Stimulated activated CD4-positive, alpha-beta T cell treated with anti-CD3 and anti-CD28 coated beads, TNF-alpha, amount 100 ng/mL, for 48 hours (primary cell): ENCODE results near the gene NPAS3.

Experiments
- DNase-seq, 3 donors: peaks; one replicate each; pipeline ENCODE4 v3.0.0-alpha.2; 2020; ENCODE audit warnings: low read depth in 3 of 3

NPAS3 gene

DNA sequence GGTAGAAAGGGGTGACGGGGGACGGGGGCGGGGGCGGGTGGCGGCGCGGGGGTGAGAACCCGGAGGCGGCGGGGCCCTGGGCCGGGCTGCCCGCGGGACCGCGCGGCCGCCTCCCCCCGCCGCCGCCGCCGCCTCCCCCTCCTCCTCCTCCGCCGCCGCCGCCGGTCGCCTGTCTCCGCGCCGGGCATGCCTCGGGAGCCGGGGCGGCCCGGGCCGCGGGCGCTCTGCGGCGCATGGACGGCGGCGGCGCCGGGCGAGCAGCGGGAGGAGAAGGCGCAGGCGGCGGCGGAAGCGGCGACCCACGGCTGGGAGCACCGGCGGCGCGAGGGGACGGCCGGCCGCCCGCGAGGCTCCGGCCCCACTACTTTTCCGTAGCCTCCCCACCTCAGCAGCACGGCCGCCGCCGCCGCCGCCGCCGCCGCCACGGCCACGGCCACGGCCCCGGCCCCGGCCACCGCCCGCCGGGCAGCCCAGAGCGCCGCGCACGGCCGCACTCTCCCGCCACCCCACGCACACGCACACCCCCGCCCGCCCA is at the start of gene NPAS3:
Gene NPAS3 (plus strand): TSS at position 161 of the 535 bp plus-strand sequence.
- DNase-seq = no peak

DNA sequence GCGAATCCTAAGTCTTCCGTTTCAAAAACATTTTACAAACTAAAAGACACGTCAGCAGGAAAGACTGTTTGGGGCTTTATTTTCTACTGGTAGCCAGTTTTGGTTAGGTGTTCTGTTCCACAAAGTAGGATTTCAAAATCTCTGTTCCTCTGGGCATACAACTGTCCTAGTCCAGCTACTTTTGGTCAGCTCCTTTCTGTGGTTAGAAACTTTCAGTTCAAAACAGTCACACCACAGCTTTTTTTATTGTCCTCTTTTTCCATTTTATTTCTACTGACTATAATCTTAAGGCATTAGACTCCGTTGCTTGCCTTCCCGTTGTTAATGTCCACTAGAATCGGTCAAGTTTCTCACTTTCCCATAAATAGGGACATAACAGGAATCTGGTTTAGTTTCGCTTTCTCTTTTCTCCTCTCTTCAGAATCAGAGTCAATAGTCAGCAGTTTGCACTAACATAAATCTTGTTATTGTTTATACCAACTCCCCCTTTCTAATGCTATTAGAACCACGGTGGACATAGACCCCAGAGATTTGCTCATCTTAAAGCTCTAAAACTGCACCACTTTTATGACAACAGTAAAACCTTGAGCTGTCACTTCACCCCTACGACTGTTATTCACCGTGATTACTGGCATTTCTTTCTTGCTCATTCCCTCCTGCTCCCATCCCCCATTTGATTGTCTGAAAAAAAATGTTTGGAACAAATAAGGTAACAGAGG is 41.5 kb upstream of the NPAS3 start:
- DNase-seq = no peak

DNA sequence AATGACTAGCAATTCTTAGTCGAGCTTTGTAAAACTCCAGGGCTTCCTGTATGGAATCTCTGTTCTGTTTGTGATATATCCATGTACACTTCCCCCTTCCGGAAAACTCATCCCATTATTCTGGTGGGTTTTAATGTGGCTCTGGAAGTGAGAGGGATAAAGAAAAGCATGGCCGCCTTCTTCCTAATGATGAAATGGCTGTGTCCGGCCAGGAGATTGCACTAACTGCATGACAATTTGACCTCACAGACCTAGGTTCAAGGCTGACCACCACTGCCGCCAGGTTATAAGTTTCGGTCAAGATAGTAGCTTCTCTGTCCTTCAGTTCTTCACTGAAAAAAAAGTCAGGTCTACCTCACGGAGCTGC is 41.0 kb upstream of the NPAS3 start:
- DNase-seq = no peak

DNA sequence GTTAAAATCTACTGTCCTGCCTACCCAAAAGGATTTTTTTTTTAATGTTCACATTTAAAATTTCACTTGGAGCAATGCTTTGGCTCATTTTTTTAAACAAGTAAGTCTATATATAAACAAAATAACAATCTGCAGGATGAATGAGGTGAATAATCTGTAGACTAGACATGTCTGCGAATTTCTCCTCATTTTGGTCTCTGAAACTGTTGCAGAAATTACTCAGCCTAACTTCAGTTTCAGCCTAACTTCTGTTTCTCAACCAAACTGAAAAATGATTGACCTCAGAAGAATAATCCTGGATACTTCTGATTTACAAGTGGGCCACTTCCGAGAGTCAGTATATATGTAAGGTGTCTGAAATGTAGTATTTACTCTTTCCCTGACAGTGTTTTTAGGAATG is 39.8 kb upstream of the NPAS3 start:
- DNase-seq = no peak

DNA sequence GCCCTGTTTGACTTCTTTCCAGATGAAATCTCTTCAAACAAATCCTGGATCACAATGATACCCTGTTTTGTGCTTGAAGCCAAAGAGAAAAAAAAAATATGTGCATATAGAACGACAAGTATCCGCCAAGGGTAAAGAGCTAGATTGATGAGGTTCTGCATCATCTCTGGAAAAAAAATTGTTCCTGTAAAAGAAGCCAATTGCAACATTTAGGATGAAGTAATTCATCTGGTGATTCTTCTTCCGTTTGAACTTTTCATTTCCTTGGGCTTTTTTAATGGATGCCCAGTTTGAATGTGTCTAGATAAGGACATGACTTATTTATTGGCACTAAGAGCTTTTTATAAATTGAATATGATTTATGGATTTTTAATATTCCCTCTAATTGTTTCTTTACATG is 38.1 kb upstream of the NPAS3 start:
- DNase-seq = no peak

DNA sequence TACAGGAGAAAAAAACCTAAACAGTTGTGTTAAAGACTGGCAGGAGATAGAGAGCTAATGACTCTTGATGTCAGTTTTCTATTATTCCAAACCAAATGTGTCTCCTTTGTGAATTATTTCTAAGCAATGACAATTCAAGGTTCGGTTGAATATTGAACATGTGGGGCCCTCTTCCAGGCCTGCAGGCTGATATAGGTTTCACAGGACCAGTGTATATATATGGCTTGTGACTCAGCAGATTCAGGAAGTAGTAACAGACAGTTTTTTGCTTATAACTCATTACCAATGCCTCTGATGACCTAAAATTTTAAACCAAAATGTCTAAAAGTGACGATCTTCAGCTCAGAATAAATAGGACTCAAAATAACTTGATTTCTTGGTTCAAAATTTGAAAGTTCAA is 33.7 kb upstream of the NPAS3 start:
- DNase-seq = no peak

DNA sequence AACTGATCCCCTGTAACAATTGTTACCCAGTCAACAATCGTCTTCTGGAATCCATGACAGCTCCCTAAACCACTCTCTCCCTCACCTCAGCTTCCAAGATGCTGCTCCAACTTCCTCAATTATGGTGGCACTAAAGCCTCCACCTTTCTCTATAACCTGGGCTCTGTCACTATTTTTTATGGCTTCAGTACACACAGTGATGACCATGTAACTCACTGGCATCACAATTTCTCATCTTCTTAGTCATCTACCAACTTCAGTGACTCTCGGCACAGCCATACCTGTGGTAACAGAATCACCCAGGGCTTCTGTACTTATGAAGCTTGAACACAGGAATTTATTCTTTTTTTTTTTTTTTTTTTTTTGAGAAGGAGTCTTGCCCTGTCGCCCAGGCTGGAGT is 32.0 kb upstream of the NPAS3 start:
- DNase-seq = no peak

DNA sequence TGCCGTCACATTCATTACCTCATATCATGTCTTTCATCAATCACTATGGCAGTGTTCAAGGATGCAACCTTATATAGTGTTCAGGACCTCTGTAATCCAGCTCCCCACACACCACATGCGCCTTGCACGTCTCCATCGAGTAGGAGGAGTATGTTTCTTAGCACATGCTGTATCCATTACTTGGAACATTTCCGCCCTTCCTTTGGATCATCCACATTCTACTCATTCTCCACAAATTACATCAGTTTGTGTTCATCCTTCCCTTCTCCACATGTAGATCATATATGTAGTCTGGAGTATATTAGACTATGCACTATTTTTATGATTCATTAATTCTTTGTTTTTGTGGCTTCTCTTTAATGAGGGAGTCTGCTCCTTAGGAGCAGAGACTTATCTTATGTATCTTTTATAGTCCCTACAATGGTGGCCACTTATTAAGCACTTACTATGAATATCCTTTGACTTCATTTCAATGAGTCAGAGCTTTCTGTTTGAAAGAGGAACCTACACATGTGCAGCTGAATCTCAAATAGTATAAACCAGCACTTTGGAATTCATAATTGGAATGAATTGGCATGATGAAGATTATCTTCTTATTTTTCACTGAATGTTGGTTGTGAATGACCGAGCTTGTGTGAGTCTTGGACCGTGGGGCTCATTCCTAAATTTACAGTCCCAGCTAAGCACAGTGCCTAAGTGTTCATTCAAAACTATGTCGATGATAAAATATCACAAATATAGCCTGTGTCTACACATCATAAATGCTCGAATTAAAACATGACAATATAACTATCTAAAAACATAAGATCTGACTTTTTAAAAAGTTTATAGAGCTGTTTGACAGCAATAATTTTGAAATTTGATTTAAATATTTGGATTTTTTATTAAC is 30.2 kb upstream of the NPAS3 start:
- DNase-seq = no peak

DNA sequence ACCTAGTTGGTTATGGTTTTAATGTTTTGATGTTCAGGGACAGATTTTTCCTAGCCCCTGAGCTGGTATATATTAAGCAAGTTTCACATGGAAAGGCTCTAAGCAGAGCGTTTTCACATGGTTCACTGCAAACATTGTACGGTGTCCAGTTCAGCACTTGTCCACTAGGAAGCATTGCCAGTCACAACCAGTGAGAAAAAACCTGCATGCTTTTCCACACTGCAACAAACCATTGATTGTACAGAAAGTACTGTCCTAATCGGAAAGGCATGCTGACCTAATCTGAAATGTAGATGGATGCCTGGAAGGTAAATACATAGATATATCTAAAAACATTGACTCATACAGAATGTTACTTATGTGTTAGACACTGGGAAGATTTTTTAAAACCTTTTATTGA is 25.0 kb upstream of the NPAS3 start:
- DNase-seq = no peak

DNA sequence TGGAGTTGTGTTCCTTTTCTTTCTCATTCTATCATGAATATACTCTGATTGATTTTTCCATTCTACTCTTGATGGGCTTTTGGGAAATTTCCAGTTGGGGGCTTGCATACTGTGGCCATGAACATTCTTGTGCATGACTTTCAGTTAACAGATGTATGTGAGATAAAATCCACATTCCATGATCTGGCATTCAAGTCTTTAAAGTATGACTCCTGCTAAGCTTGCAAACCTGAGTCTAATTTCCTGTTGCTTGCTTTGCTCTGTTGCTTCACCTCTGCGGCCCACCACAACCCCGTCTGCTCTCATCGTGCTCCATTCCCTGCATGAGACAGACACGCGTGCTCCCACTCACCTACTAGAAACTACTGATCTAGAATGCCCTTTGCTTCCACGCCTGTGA is 24.3 kb upstream of the NPAS3 start:
- DNase-seq = no peak

DNA sequence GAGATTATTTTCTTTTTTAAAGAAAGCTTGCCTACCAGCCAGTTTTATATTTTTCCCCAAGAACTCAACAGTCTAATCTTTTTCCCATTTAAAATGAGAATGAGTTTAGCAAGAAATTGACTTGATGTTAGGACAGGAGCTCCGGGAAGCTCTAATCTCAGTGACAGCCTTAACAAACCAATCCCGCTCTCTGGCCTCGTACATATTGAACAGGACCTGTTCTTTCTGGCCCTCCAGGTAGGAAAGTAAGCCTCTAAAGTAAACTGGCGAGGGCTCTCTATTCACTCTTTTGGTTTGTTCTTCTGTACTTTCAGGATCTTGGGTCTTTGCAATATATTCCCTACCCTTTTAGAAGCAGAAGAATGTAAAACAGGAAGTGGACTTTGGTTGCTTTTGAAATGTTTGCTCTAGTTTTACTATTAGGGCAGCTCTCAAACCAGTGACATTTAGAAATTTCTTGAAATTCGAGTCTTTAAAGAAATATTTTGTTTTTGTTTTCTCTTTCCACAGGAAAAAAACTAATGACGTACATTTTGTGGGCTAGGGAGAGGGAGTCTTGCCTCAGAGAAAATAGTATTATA is 17.9 kb upstream of the NPAS3 start:
- no peak for DNase-seq

DNA sequence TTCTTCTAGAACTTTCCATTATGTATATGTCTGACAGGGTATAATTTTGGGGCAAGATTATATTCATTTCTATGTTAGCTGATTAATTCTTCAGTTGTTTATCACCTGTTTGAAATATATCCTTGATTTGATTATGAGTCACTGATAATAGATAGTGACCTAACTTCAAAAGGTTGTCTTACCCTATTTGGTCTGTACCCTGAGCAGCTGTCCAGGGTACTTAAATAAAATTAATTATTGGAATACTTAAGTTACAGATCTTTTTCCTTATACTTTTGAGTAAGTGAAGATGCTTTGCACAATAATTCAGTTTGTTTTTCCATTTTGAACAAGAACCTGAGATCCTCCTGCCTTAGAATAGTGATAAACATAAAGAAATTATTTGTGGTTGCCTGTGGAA is 13.2 kb upstream of the NPAS3 start:
- no peak for DNase-seq

DNA sequence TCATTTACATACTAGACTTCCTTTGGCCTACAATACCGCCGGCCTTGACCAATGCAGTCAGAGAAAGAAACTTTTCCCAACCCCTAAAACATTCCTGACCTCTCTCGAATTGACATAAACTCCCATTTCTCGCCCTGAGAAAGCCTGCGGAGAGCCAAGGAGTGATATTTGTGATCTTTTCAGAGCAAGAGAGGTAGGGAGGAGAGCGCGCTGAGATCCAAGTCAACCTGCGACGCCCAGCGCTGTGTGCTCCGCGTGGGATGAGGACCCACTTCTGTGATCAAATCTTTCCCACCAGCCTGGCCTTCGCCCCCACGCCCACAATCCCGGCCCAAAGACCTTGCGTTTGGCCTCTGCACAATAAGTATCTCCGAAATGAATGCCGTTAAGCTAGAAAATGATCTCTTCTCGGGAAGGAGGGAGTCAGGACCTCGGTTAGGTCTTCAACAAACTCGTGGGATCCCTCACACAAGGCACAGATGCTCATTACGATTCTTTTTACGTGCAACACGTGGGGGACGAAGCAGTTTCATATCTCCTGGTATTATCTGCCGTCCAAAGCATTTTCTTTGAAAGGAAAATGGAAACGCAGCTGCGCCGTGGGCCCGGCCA is 6.3 kb upstream of the NPAS3 start:
- DNase-seq = no peak

DNA sequence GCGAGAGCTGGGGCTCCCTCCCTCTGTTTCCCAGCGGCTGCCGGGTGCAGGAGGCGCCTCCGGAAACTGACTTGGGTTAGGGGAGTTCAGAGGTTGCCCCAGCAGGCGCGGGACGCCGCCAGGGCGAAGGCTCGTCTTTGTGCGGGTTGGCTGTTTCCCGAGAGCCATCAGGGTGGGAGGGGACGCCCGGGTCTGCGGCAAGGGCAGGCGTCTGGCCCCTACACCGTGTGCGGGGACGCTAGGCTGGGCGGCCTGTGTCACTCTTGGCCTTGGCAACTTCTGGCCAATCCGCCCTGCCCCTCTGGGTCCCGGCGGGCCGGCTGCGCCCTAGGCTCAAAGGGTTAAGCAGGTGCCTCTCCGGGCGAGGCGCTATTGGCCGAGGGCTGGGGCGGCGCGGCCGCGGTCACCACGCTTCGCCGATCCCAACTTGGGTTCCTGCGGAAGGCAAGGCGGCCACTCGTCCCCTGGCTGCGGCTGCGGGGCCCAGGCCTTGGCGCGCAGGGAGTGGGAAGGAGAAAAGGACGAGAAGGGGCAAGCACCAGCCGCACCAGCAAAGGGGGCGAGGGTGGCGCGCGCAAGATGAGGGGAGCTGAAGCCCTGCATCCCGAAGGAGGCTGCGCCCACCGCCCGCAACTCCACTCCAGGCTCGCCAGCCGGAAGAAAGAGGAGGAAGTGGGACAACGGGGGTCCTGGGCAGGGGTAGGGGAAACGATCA is 5.6 kb upstream of the NPAS3 start:
- no peak for DNase-seq

DNA sequence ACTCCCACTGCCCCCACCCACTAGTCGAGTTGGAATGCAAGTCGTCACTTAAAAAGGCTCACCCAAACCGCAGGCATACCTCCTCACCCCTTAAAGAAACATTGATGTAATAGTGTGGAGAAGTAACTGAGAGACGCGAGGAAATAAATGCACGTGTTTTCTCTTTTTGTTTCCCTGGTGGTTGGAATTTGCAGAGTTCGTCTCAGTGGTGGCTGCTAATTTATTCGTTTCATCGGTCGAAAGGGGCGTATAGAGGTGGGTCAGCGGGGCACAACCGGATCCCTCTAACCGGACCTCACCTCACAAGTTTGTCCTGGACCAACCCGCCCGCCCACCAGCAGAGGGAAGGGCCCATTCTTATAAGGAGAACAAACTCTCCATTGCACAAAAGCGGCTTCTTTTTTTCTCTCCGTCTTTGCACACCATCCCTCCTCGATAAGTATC is 5.0 kb upstream of the NPAS3 start:
- no peak for DNase-seq

DNA sequence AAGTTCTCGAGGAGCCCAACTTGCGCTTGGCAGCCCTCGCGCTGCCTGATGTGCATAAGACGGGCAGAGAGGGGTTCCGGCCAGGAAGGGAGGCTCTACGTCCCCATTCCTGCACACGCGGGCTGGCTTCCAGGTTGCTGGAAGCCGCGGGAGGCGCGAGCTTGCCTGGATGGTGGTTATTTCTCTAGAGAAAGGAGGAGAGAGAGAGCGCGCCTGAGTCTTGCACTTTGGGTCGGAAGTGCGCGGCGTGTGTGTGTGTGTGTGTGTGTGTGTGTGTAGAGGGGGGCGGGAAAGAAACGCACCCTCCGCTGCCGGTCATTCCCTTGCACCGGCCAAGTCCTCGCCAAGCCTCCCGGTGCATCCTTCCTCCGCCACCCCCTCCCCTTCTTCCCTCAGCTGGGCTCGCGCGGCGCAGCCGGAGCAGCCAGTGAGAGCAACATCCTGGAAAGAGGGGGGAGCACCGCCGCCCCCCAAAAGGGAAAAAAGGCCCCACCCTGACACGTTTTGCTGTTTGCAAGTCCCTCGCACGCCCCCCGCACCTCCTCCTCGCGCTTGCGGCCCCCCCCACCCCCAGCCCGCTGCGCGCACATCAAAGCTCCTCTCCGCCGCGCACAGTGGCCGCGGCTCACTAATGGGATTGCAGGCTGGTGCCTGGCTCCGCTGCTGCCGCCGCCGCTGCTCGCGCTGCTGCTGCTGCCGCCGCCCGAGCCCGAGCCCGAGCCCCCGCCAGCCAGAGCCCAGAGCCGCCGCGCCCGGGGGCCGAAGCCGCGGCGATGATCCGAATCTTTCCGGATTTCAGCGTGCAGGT is 4.4 kb upstream of the NPAS3 start:
- no peak for DNase-seq

DNA sequence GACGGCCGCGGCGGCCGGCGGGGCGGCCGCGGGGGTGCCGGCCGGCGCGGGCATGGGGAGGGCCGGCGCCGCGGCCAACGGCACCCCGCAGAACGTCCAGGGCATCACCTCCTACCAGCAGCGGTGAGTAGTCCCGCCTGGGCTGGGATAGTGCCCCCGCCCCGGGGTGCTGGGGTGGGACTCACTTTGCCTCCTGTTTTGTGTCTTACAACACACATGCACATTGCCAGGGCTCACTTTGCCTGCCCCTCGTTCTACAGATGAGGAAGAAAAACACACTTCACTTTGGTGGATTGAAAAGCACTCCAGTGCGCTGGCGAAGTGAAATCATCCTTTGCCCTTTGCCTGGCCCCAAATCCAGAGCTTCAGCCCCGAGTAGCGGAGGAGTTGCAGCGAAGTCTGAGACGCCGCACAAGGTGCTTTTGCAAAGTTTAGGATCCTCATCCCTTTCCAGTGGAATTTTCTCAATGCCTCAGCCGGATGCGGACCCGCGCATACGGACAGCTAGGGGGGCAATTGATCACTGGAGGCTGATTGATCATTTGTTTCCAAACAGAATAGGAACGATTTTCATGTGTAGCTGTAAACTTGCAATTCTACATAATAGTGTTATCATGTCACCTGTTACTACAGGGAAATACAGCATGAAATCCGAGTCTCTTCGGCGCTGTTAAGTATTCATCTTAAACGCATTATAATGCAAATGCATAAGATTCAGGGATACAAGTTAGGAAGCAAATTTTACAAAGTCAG is 3.6 kb upstream of the NPAS3 start:
- no peak for DNase-seq

DNA sequence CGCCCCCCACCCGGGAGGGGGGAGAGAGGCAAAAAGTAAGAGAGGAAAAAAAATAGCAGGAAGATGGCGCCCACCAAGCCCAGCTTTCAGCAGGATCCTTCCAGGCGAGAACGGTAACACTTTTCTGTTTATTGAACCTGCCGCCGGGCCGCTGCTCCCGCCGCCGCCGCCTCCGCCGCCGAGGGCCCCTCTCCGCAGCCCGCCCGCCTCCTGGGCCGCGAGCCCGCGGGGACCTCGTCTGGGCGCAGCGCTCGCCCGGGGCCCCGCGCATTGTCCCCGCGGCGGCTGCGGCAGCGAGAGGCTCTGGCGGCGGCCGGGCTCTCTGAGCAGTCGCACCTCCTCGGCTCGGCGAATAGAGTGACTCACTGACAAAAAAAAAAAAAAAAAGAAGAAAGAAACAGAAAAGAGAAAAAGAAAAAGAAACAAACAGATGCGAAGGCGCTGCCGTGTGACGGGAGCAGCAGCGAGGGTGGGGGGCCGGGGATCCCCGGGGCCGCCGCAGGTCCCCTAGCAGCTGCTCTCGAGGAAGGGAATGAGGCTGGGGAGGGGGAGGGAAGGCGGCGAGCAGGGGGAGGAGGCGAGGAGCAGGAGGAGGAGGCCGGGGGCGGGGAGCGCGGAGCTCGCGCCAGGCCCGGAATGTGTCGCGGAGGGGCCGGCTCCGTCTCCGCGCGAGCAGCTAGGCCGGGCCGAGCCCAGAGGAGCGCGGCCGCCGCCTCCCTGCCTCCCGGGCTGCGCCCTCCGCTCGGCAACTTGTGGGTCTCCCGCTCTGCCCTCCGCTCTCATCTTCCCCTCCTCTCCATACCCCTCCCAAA is 781 bp downstream of the NPAS3 start:
- no peak for DNase-seq

DNA sequence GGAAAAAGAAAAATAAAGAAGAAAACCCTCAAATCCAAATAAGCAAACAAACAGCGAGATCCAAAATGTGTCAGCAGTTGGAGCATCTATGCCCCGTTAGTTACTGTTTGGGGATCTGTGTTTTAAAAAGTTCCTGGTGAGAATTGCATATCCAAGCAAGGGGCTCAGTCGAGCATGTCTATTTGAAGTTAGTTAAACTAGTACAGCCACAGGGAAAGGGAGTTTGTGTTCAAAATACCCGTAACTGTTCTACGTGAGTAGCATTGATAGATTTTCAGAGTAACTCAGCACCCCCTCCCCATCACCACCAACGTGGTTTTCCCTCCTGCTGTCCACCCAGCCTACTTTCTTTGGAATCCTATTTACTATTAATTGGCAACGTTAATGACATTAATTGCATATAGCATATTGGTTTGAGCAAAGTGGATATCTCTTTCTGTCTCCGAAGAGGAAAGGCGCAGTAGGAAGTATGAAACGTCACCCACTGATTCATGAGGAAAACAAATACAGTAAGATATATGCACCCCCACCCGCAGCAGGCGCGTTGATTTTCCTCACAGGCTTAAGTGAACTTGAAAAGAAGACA is 1.5 kb downstream of the NPAS3 start:
- DNase-seq = no peak
